Prostate gland (tissue), 2 donors: ENCODE measurements around the gene POLR1A. TPM values are rescaled to one million over a fixed set of nuclear protein-coding genes. Genes with fewer than 3 reads are reported as not detected.

ENCODE experiments used
- DNase-seq: peaks from one replicate; pipeline ENCODE4 v3.0.0-alpha.2; 2019; ENCODE audit warnings: low spot score
- H3K27ac ChIP-seq, 2 donors: fragments of 200-600 bp; sonication (generic); 2 replicates each; pipeline ENCODE4 v1.5.1; 2017 to 2019
- H3K27me3 ChIP-seq: fragments of 200-600 bp; sonication (generic); replicated peaks from 2 replicates; pipeline ENCODE4 v1.5.1; 2019; ENCODE audit not compliant: insufficient read depth
- H3K36me3 ChIP-seq, 2 donors: fragments of 200-600 bp; sonication (generic); 1 replicate in 1 of 2; 2 replicates in 1 of 2; pipeline versions ENCODE4 v1.5.1 to v1.8.1; 2017 to 2019
- H3K4me1 ChIP-seq: fragments of 200-600 bp; sonication (generic); replicated peaks from 2 replicates; pipeline ENCODE4 v1.5.1; 2019
- H3K4me3 ChIP-seq, 2 donors: fragments of 200-600 bp; sonication (generic); 2 replicates each; pipeline ENCODE4 v1.5.1; 2017 to 2019
- H3K9me3 ChIP-seq: fragments of 200-600 bp; sonication (generic); 2 replicates; pipeline ENCODE4 v1.5.1; 2017
- POLR2A ChIP-seq: fragments of 450-650 bp; IDR thresholded peaks from one replicate; pipeline ENCODE4 v1.6.1; 2016; ENCODE audit warnings: antibody characterized with exemption, mild to moderate bottlenecking
- POLR2AphosphoS5 ChIP-seq: sonication (generic); formaldehyde crosslinking; IDR thresholded peaks from one replicate; pipeline ENCODE4 v1.6.1; 2017; ENCODE audit warnings: antibody characterized with exemption
- WGBS: methylation state at CpG from one replicate; pipeline ENCODE4 v1.1.5; 2018; 5-methylcytosine and 5-hydroxymethylcytosine counted together
- intact Hi-C: fragments of 100-400 bp; cut with DNase I; formaldehyde crosslinking; loops from one replicate; pipeline ENCODE4 v1.14.2; 2022
- total RNA-seq, 2 donors: library from RNA; depleted of rRNA; stranded (reverse); fragments of >200 nt; gene quantifications; one replicate each; pipeline ENCODE4 v1.1.0, GENCODE V29; 2016
- TF ChIP-seq, protein P1 (sequence below), 4 experiments: fragments of 200-600 bp in 2 of 4; fragments of 450-650 bp in 2 of 4; sonication (generic) in 2 of 4; IDR thresholded peaks; 1 replicate in 3 of 4; 2 replicates in 1 of 4; pipeline ENCODE4 v1.5.1; 2016 to 2019; ENCODE audit warnings: antibody characterized with exemption in 4 of 4, mild to moderate bottlenecking in 2 of 4, moderate library complexity in 2 of 4

Gene POLR1A
- total RNA-seq, 2 donors from 2014 or later: 13.0 to 27.4 TPM

DNA sequence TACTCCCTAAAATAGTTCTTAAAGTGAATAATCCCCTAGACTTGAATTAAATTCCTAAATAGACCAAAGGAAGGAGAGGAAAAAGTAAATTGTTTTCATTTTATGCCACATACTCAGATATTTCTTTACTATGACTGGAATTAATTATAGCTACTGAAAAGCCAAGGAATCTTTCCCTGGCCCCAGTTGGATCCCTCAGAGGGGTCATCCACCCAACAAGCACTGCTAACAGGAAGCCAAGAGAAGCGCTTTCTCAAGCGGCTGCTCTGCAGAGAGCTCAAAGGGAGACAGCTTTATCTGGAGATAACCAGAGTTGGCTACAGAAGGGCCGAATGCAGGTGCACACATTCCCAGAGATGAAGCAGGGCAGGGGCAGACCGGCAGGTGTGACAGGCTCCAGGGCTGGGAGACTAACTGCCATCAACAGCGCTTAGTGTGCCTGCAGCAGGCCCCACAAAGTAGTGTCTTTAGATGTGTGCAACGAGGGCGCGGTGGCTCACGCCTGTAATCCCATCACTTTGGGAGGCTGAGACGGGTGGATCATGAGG, 51.1 kb downstream of the POLR1A start:
- H3K4me3 ChIP-seq: no peak overlapping the region
- no peak overlapping the region for H3K27ac ChIP-seq
- no peaks in the 10 kb centered on the region for H3K9me3 ChIP-seq
- no peaks in the 10 kb centered on the region for H3K4me1 ChIP-seq
- no peak for DNase-seq
- WGBS: 93% methylated on average over 10 of the region's 10 CpGs
- no peaks in the 10 kb centered on the region for H3K27me3 ChIP-seq
- peaks cover 4 to 16% of the 10 kb centered on the region in 2 donors for H3K36me3 ChIP-seq
- no peak for TF ChIP-seq POLR2A
- no peak for TF ChIP-seq POLR2AphosphoS5
- TF ChIP-seq, protein P1, sequence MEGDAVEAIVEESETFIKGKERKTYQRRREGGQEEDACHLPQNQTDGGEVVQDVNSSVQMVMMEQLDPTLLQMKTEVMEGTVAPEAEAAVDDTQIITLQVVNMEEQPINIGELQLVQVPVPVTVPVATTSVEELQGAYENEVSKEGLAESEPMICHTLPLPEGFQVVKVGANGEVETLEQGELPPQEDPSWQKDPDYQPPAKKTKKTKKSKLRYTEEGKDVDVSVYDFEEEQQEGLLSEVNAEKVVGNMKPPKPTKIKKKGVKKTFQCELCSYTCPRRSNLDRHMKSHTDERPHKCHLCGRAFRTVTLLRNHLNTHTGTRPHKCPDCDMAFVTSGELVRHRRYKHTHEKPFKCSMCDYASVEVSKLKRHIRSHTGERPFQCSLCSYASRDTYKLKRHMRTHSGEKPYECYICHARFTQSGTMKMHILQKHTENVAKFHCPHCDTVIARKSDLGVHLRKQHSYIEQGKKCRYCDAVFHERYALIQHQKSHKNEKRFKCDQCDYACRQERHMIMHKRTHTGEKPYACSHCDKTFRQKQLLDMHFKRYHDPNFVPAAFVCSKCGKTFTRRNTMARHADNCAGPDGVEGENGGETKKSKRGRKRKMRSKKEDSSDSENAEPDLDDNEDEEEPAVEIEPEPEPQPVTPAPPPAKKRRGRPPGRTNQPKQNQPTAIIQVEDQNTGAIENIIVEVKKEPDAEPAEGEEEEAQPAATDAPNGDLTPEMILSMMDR (IDR thresholded peaks at IDR 0.05): no peak
- intact Hi-C loops: no loop called here

DNA sequence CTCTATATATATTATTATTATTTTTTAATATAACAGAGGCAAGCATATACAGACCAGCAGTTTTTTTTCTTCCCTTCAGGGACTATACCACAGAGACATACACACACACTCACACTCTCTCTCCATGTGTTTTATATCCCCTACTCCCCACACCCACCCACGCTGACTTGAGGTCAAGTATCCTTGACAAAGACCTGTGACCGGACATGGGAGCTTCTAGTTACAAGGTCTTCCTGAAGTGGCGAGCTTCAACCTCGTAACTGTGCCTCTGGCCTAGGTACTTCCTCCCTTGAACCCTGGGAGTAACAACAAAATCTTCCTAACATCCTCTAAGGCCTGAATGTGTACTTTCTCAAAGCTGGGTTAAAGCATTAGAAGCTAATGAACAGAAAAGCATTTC, 52.5 kb downstream of the POLR1A start:
- no peak overlapping the region for H3K27ac ChIP-seq
- intact Hi-C loops: no loop called here
- H3K36me3 ChIP-seq: peaks cover 9 to 21% of the 10 kb centered on the region in 2 donors
- no peak overlapping the region for H3K4me3 ChIP-seq
- DNase-seq: no peak
- TF ChIP-seq, protein P1 (IDR thresholded peaks at IDR 0.05): no peak
- TF ChIP-seq POLR2AphosphoS5 (no peak), POLR2A (no peak)
- no peaks in the 10 kb centered on the region for H3K4me1 ChIP-seq
- WGBS: 91% methylated on average over 4 of the region's 4 CpGs
- H3K9me3 ChIP-seq: no peaks in the 10 kb centered on the region
- H3K27me3 ChIP-seq: no peaks in the 10 kb centered on the region

DNA sequence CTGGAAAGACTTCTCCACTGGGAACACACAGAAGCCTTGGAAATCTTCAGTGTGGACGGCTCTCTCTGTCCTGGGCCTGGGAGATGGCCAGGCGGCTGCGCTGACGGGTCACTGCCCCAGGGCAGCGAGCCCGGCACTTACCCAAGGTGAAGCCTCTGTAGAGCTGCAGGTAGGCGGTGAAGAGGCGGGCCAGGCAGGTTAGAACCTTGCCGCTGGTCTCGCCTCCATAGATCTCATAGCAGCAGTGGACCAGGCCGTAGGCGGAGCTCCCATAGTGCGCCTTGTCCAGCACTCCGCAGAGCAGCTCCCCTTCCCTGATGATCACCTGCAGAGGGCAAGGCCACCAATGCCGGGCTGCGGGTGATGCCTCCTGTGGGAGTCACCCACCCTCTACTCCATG, 53.0 kb downstream of the POLR1A start:
- Histone ChIP-seq H3K9me3 (no peaks in the 10 kb centered on the region), H3K4me1 (no peaks in the 10 kb centered on the region), H3K27ac (no peak overlapping the region), H3K36me3 (peaks cover 9 to 21% of the 10 kb centered on the region in 2 donors), H3K4me3 (no peak overlapping the region), H3K27me3 (no peaks in the 10 kb centered on the region)
- WGBS: 97% methylated on average over 16 of the region's 16 CpGs
- no peak for DNase-seq
- TF ChIP-seq, protein P1 (IDR thresholded peaks at IDR 0.05): no peak
- TF ChIP-seq POLR2AphosphoS5: no peak
- TF ChIP-seq POLR2A: no peak
- intact Hi-C loops: no loop called here

DNA sequence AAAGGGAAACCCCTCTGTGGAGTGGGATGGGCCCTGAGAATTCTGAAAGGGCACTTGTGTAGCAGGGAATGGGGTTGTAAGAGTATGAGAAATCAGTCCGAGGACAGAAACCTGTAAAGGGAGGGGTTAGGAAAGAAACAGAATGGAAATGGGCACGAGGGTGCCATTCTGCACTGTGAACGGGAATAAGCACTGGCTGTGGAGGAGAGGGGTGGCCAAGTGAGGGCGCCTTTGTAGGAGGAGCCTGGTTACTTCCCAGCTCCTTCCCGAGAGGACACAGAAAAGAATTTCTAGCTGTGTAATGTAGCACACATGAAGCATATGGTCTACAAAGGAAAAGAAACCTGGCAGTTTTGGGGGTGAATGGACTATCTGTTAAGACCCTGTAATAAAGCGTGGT, 53.4 kb downstream of the POLR1A start:
- Histone ChIP-seq H3K4me1 (peaks cover 3% of the 10 kb centered on the region), H3K27me3 (no peaks in the 10 kb centered on the region), H3K9me3 (no peaks in the 10 kb centered on the region), H3K27ac (no peak overlapping the region), H3K36me3 (peaks cover 9 to 21% of the 10 kb centered on the region in 2 donors), H3K4me3 (no peak overlapping the region)
- WGBS: 82% methylated on average over 6 of the region's 6 CpGs
- DNase-seq: no peak
- intact Hi-C loops: no loop called here
- no peak for TF ChIP-seq POLR2A
- TF ChIP-seq, protein P1 (IDR thresholded peaks at IDR 0.05): no peak
- no peak for TF ChIP-seq POLR2AphosphoS5

DNA sequence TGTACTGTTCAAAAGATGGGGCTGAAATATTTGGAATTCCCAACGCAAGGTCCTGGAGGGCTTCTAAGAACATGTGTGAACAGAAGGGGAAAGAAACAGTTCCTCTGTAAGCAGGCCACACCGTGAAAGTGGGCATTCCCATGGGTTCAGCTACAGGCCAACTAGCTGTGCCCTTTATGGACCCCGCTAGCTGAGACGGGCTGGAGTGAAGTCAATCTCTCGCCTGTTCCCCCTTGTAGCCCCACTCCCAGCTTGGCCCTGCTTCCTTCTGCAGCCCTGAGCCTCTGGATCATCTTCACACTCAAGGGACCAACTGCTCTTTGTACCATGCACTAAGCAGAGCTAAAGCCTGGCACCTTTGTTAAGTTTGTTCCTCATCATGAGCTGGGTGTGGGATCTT, 55.4 kb downstream of the POLR1A start:
- no peak for TF ChIP-seq POLR2A
- TF ChIP-seq, protein P1 (IDR thresholded peaks at IDR 0.05): no peak
- TF ChIP-seq POLR2AphosphoS5: no peak
- Histone ChIP-seq H3K27ac (no peak overlapping the region), H3K9me3 (no peaks in the 10 kb centered on the region), H3K4me3 (no peak overlapping the region), H3K4me1 (peaks cover 5% of the 10 kb centered on the region), H3K36me3 (peaks cover 9 to 21% of the 10 kb centered on the region in 2 donors), H3K27me3 (no peaks in the 10 kb centered on the region)
- DNase-seq: no peak
- intact Hi-C loops: no loop called here
- 97% methylated on average over 5 of the region's 5 CpGs for WGBS
